OCI-M2 (cell line): ENCODE data around the gene SNX9.
"Not testable (repeated sequence)": the region's sequence is repeated elsewhere in the genome, so short reads cannot be mapped to it uniquely, and the experiment has no call there.

ENCODE experiments used
- DNase-seq: peaks from one replicate; lab custom pipeline; 2025; ENCODE audit not compliant: unreplicated experiment; lab: John Stamatoyannopoulos, UW

The SNX9 gene

DNA sequence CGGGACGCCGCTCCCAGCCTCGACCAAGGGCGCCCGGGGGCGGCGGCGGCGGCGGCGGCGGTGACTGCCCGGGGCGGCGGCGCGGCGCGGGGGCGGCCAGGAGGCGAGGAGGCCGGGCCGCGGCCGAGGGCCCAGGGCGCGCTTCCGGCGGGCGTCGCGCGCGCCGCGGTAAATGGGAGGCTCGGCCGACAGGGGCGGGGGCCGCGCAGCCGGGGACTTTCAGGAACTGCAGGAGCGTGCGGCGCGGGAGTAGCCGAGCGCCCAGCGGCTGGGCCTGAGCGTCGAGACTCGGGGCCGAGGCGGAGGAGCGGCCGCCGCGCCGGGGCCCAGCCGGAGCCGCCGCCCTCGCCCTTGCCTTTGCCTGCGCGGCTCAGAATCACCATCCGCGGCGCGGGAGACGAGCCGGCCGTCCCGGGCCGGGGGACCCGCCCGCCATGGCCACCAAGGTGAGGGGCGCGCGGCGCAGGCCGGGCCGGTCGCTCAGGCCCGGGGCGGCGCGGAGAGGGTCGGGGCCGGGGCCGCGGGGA is at the start of gene SNX9:
Gene SNX9 (plus strand): TSS at position 246 of the 527 bp plus-strand sequence. CDS start 189 bp downstream, at position 435.
- DNase-seq, result no peak

DNA sequence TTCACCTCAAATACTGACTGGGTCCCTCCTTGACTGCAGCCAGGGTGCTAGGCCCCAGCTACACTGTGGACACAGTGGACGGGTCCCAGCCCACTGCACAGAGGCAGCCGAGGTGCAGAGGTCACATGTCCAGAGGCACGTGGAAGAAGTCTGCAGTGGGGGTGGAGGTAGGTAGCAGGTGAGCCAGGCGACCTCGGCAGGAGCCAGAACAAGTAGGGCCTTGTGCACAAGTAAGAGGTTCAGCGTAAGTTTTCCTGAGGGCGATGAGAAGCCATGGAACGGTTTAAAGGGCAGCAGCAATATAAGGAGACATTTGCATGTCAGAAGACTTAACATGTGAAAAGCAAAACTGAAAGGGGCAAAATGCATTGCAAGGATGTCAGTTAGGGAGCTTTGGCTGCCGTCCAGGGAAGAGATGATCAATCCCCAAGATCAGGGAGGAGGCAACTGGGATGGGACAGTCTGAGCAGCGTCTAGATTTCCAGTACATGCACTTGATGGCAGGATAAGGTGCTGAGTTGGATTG is 49.7 kb upstream of the SNX9 start:
- DNase-seq, result no peak

DNA sequence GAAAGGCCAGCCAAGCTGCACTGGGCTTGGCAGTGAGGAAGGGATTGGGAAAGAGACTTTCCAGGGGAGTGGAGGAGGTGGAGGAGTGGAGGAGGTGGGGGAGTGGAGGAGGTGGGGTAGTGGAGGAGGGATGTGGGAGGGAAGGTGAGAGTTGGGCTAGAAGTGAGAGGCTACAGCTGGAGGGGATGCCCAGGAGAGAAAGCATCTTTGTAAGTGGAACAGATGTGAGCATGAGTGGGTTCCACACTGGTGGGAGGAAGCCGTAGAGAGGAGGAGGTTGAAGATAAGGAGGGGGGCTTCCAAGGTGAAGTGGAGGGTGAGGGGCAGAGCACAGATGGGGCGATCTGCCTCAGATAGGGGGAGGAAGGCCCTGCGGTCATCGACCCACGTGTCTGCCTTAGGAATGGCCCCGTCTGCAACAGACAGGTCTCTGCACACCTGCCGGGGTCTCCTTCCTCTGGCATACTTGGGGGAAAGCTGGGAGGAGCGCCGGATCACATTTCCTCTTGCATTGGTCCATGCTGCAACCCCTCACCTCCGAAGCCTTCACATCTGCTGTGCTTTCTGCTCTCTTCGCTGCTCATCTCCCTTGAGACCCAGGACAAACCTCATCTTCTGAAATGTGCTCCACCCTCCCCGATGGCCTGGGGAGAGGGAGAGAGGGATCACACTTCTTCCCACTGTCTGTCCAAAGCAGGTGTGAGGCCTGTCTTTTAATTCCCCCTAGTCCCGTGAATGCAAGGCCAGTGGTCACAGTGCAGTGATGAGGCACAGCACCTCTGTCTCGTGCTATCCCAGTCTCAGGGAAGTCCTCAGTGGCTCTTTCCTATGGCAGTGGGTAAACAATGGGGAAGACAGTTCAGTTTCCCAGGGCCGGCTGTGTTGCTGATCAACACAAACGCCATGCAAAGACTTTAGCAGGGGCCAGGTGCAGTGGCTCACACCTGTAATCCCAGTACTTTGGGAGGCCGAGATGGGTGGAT is 48.6 kb upstream of the SNX9 start:
- DNase-seq, result no peak

DNA sequence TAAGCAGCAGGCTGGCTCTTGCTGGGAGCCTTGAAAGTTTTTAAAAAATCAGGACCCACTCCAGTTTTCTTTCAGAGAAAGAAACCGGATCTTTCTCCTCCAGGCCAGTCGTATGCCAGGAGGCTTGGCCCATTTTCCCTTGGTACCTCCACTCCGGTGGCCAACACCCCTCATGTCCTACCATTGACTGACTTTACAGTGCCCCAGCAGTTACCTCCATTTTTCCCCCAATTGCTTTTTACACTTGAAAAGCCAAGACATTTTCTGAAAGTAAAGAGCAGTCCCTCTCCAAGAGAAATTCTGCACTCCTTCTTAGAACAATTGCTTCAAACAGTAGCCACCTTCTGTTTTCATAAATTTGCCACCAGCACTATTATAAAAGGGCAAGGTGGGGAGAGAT is 47.7 kb upstream of the SNX9 start:
- DNase-seq, result no peak

DNA sequence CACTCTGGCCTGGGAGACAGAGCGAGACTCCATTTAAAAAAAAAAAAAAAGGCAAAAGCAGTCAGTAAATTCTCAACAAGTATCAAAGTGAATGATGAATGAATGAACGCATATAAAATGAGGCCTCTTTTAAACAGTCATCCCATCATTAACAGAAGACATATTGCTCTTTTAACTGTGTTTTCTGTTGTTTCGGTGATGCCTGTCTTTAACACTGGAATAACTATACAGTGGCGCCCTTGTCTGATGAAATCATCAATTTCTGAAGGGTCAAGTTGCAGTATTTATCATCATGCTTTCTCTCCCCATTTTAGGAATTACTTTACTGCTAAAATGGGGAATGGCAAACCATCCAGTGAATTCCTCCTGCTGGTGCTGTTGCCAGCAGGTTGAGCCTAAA is 45.7 kb upstream of the SNX9 start:
- DNase-seq, result no peak

DNA sequence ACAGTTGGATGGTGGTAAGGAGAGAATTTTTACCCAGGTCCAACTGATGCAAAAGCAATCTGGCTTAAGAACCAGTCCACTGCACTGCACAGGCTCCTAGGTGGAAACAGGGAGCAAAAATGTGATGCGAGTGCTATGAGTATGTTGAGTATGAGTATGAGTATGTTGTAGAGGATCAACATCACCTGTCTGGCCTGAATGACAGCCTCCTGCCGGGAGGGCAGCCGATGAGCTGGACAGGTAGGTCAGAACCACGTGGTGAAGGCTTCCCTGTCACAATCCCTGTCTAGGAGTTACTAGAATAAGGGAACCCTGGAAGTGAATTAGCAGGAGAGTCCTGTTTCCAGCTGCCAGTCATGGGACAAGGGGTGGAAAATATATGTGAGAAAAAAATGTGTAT is 44.3 kb upstream of the SNX9 start:
- no peak for DNase-seq

DNA sequence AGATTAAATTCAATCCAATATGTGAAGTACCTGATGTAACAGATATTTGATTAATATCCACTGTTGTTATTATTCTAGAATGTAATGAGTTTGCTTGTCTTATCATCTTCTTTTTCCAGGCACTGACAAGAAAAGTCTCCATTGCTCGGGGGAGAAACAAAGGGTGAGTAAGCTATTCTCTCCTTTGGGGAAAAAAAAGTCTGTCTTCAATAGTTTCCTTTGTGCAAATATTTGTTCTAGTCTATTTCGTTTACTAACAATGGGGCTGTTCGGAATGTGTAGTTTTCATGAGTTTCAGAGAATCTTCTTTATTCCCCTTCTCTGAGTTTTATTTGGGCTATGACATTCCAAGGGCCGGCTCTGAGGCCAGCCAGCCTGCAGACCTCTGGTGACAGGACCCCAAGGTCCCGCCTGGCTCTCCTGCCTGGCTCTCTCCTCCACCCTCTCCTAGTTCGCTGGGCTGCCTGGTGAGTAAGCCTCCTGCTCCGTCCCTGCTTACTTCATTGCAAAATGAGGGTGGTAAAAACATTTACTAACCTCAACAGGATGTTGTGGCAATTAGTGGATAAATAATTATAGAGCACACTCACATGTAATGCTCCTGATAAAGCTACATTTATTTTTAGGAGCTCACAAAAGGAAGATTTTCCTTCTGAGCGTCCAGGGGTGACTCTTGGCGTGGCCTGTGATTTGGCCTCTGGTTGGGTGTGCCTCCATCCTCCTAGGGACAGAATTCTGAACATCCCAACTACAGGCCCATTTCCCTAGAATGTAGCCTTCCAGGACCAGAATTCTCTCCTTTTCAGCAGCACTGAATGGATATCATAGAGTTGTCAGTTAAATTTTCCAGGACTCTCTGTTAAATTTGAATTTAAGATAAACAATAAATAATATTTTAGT is 43.1 kb upstream of the SNX9 start:
- DNase-seq, result no peak

DNA sequence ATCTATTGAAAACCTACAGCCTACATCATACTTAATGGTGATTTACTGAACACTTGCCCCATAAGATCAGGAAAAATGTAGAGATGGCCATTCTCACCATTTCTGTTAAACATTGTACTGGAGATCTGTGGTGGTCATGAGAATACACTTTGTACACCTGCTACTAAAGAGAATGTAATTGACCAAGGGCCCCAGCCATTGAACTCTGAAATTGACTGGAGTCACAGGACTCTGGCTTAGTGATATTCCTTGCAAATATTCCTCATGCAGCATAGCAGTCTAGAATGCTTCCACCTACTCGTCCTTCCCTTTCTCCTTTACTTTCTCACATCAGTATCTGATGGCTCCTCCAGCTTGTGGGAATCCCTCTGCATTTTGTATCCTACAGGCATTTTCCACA is 37.4 kb upstream of the SNX9 start:
- no peak for DNase-seq

DNA sequence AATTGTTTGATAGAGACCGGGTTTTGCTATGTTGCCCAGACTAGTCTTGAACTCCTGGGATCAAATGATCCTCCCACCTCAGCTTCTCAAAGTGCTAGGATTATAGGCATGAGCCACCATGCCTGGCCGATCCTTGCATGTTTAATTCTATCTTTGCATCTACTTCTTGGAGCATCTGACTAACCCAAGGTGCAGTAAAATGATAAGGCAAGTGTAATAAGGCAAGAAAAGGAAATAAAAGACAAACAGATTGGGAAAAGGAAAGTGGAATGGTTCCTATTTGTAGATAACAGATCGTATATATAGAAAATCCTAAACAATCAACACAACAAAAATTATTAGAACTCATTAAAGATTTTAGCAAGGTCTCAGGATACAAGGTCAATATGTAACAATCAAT is 36.8 kb upstream of the SNX9 start:
- no peak for DNase-seq

DNA sequence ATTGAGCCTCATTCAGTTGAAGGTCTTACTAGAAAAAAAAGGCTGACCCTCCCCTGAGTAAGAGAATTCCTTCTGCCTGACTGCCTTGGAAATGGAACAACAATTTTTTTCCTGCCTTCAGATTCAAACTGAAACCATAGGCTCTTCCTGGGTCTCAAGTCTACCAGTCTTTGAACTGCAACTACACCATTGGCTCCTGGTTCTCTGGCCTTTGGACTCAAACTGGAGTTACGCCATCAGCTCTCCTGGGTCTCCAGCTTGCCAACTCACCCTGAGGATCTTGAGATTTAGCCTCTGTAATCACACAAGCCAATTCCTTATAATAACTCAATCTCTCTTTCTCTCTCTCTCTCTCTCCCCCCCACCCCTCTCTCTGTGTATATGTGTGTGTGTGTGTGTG is 36.0 kb upstream of the SNX9 start:
- no peak for DNase-seq

DNA sequence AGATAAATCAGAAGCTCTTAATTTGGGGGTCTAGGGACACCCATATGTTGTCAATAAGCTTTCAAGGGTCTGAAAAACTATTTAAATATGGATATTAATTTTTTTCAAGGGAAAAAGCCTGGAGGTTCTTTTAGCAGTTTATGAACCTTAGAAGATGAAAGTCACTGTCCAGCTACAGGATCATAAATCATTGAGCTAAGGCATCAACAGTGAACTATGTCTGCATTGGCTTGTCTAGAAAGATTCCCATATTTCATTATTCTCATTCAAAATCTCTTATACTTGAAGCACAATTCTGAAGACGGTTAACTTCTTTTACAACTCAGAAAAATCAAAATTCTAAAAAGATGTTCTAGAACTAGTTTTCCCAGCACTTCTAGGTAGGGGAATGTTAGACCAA is 34.9 kb upstream of the SNX9 start:
- no peak for DNase-seq

DNA sequence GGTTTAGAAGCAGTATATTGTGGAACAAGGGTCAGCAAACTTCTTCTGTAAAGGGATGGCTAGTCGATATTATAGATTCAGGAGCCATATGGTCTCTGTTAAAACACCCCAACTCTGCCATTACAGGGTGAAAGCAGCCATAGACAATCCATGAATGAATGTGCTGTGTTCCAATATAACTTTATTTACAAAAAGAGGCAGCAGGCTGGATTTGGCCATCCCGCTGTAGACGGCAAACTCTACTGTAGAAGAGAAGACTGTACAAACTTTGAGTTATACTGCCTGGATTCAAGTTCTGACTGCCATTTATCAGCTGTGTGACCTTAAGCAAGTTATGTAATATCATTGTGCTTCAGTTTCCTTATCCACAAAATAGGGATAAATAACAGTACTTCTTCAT is 33.7 kb upstream of the SNX9 start:
- no peak for DNase-seq

DNA sequence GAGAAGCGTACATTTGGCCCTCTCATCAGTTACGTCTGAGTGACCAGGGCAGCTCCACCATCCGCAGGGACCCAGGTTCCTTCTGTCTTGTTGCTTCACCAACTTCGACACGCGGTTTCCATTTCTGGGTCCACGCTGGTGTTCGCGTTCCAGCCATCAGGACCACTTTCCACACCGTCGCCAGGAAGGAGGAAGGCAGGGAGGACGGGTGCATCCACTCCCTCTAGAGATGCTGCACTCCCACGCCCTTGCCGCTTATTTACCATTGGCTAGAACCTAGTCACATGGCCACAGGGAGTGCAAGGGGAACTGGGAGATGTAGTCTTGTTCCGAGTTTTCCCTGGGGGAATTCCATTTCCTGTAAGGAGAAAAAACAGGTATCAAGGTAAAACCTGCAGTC is 33.2 kb upstream of the SNX9 start:
- no peak for DNase-seq

DNA sequence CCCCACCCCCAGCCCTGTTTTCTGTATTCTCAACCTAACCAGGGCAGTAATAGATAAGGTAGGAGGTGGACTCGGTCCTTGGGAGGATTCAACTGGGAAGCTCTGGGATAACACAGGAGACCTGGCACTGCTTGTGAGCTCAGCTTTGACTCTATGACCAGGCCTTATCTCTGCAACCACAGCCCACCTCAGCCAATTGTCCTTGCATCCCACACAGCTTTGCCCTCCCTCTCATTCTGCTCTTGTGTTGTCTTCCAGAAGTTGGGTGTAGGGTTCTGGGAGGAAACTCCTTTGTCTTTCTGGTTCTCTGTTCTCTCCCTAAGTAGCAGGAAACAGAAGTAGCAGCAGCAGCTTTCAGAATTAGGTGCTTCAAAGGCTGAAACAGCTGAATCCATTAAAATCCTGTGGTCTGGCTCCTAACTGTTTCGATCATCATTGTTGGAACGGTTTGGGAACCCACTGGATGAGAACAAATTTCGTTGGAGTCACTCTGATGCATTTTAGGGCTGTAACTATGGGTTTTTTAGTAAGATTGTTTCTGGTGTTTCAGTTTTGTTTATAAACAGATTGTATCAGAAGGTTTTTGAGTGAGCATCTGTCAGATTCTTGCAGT is 32.4 kb upstream of the SNX9 start:
- DNase-seq, result no peak

DNA sequence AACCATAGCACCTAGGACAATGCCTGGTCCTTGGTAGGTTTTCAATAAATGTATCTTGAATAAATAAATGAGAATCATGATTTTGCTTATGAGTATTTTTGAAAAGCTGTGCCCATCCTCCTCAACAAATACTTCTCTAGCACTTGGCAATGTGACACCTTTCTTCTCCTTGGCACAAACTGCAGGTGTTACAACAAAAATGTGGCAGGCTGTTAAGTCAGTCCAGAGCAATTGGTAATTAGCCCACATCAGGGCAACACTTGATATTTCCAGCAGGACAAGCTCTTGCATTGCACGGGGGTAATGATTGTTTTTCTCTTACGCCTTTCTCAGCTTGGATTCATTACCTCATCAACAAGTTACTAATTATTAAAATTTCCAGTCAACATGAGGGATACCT is 31.6 kb upstream of the SNX9 start:
- DNase-seq, result no peak

DNA sequence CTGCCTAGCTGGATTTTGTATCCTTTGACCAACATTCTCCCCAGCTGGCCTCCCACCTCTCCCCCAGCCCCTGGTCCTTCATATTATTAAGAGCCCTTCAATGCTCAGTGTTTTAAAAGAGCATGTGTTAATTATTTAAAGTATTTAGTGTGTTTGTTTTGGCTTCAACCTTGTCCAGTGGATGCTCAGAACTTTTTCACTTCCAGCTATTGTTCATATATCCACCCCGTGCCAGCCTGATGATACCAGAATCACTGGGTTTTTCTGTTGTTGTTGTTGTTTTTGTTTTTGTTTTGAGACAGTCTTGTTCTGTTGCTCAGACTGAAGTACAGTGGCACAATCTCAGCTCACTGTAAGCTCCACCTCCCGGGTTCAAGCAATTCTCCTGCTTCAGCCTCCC is 30.4 kb upstream of the SNX9 start:
- DNase-seq, result no peak

DNA sequence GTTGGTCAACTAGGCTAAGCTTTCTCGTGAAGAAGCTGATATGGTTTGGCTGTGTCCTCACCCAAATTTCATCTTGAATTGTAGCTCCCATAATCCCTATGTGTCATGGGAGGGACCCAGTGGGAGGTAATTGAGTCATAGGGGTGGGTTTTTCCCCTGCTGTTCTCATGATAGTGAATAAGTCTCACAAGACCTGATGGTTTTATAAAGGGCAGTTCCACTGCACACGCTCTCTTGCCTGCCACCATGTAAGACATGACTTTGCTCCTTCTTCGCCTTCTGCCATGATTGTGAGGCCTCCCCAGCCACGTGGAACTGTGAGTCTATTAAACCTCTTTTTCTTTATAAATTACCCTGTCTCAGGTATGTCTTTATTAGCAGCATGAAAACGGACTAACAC is 29.0 kb upstream of the SNX9 start:
- not testable (repeated sequence) for DNase-seq

DNA sequence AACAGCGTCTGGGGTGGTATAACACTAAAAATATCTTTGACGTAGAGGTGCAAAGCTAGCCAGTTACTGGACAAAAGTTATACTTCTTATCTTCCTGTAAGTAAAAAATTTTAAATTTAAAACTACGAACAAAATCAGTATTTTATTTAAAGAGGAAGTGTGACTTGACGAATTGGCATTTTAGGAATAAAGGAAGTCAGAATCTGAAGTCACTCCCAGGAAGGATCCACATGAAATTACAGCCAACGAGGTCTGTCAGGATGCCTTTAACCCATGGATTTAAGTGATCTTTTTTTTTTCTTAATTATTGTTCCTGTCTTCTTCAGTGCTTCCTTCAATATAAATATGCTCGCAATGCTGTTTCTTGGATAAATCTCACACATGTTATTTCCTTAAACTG is 27.2 kb upstream of the SNX9 start:
- DNase-seq, result no peak

DNA sequence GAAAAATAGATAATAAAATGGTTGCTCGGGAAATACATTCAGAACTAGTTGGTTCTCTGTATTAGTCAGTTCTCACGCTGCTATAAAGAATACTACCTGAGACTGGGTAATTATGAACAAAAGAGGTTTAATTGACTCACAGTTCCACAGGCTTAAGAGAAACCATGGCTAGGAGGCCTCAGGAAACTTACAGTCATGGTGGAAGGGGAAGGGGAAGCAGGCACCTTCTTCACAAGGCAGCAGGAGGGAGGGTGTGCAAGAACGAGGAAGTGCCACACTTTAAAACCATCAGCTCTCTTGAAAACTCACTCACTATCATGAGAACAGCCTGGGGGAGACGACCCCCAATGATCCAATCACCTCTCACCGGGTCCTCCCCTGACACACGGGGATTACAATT is 24.2 kb upstream of the SNX9 start:
- no peak for DNase-seq

DNA sequence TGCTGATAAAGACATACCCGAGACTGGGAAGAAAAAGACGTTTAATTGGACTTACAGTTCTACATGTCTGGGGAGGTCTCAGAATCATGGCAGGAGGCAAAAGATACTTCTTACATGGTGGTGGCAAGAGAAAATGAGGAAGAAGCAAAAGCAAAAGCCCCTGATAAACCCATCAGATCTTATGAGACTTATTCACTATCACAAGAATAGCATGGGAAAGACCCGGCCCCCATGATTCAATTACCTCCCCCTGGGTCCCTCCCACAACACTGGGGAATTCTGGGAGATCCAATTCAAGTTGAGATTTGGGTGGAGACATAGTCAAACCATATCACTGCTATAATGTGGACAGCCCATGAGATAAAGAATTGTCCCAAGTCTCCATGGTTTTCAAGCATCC is 23.5 kb upstream of the SNX9 start:
- DNase-seq, result not testable (repeated sequence)
